Hair follicular keratinocyte (primary cell): ENCODE data around the gene DNAAF3. TPM values are rescaled to one million over a fixed set of nuclear protein-coding genes. Genes with fewer than 3 reads are reported as not detected.

Experiments
- total RNA-seq: library from RNA; depleted of rRNA; stranded (reverse); fragments of >200 nt; gene quantifications from 2 replicates; pipeline ENCODE4 v1.2.3, GENCODE V29; 2015

DNAAF3 gene
- 0.23 and 1.3 TPM in 2 replicates for total RNA-seq

DNA sequence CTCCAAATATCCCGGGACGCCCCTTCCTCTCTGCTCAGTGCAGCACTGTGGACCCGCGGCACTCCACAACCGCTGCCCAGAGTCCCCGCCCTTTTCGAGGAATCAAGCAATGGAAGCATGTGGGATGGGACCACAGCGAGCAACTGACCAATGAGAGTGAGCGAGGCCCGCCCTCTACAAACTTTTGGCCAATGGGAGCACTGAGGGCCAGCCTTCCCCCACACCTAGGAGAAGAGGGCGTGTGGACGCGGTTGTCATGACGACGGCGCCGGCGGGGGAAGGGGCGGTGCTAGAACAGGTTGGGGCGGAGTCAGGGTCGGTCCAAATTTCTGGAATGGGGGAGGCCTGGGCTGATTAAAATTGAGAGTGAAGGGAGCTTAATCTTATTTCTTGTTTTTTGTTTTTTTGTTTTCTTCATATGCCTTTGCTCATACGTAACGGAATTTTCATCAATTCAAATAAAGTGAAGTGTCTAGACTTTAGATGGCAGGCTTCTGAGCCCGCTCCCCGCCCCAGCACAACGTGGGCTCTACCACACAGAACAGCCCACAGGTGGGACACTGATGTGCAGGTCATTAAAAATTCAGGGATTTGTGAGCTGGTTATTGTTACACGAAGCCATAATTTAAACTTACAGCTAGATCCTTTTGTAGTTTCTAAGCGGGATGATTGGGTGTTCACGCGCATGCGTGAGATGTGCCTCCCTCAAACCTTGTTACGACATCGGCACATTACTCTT is at the start of gene DNAAF3:
Gene DNAAF3 (minus strand): TSS at position 84 of the 739 bp plus-strand sequence. CDS start 200 bp downstream, outside the sequence.

DNA sequence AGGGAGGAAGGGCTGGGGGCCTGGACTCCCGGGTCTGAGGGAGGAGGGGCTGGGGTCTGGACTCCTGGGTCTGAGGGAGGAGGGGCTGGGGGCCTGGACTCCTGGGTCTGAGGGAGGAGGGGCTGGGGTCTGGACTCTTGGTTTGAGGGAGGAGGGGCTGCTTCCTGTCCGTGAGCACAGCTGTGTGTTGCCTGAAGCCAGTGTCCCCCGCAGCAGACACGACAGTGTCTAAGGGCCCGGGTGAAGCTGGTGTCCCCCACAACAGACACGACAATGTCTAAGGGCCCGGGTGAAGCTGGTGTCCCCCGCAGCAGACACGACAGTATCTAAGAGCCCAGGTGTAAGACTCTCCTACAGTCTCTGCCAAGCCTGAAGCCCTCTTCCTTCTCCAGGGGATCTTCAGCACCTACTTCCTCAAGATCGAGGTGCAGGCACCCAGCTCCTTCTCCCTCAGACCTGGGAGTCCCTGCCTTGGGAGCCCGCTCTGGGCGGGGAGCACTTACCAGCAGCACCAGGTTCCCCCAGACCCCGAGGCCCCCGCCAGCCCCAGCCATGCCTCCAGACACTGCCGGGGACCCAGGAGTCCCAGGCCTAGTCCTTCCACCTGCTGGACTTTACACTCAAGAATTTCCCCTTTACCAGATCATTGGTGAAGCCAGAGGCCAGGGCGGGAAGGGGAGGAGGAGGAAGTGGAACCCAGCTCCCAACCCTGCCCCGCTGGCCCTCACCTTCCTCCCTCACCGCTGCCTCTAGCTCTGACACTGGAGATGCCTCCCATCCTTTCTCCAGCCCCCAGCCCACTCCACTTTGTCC is 42.7 kb upstream of the DNAAF3 start, which contains the start of gene PTPRH:
Gene PTPRH (minus strand): TSS at position 622 of the 813 bp plus-strand sequence. CDS start 68 bp downstream, at position 554.

DNA sequence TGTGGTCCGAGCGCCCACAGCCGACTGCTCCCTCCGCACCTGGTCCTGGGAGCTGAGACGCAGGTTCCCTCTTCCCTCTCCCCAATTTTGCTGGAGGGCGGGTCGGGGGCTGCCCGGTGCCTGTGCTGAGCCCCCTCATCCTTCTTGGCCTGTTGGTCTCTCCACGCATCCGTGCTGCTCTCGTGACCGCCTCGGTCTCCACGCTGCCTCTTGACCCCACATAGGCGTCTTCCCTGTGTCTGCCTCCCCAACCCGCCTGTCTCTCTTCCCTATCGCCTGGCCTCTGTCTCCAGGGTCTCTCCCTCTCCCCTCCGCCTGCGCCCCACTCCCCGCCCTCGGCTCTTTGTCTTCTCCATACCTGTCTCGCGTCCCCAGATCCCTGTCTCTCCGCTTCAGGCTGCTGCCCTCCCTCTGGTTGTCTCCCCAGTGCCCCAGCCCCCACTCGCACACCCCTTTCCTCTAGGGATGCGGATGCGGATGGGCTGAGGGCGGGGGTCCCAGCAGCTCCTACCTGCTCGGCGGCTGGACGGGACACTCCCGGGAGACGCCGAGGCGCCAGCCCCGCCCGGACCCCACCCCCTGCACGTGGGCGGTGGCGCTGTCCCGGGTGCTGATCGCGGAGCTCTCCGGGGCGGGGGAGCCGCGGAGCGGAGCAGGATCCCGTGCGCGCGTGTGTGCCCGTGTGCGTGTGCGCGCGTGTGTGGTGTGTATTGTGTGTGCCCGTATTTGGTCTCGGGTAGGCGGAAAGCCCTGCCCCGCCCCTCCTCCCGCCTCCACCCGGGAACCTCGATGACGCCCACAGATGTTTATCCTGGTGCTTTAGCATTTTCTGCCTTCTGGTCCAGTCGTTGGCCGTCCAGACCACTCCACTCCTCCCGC is 13.4 kb upstream of the DNAAF3 start, which contains the start of gene SYT5:
Gene SYT5 (minus strand): TSS at position 684 of the 879 bp plus-strand sequence. CDS start 1,248 bp downstream, outside the sequence.

DNA sequence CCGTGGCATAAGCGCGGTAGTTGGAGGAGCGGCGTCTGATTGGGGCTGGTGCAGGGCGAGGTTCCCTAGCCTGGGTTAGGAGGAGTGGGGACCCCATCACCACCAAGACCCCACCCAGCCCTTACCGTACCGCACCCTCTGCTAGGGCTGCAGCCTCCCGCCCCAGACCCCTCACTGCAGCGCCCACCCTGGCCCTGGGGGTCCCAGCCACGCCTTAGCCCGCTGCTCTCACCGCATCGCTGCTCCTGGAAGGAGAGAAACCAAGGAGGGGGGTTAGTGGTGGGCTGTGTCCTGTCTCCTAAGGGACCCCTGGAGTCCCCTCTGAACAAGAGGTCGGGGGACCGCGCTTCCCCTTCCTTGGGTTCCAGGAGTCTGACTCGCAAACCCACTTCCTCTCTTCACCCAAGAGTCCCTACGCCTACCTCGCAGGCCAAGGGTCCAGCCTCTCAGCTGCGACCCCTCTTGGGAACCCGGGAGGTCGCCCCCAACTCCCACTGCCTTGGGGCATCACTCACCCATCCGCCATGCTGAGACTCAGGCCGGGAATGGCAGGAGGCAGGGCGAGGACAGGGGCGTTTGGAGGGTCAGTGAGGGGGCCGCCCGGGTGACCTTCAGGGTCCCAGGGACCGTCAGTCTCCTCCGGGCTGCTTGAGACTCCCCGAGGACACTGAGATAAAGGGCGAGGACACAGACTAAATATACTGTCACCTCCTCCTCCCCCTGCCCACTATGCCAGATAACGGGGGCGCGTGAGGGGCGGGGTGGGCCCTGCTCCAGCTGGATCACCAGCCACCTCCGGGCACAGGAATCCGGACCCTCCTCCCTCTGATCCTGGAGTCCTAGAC is 9.1 kb downstream of the DNAAF3 start, which contains the start of gene TNNI3:
Gene TNNI3 (minus strand): TSS at position 669 of the 845 bp plus-strand sequence. CDS start 143 bp downstream, at position 526.

DNA sequence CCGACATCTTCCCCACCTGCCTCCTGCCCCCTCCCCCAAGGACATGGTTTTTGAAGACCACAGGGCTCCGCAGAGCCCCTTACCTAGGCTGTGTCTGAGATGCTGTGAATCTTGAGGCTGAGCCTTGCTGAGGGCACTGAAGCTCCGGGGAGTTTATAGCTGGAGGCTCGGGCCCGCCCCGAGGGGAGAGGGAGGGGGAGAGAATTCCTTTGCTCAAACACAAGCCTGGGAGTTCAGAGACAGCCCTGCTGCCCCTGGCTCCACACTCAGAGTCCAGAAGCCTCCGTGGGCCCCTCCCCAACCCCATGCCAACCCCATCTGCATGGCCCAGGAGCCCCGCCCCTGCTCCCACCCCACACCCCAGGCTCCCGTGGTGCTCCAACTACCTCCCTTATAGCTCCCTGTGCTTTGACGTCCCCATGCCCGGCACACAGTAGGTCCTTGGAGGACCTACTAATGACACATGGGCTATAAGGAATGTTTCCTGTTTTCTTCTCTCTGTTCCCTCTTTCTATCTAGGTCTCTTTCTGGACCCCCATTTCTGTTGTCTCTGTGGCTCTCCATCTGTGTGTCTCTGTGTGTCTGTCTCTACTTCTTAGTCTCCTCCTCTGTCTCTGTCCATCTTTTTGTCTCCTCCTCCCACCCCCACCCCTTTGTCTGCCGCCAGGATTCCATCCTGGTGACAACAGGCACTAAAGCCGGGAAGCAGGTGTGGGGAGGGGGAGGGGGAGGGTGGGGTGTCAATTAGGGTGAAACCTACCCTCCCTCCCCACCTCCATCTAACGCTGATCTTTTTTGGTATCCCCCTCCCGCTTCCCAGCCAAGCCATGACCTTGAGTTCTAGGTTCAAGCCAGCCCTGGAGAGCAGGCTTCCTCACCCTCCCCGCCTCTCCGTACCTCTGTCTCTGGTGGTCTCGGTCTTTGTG is 17.1 kb downstream of the DNAAF3 start, which contains the start of gene TNNT1:
Gene TNNT1 (minus strand): TSS at position 129 of the 926 bp plus-strand sequence. CDS start 2,049 bp downstream, outside the sequence.

GRCh38 chr19:55116859-55117662 is 49.4 kb downstream of the DNAAF3 start, which contains the start of gene PPP1R12C:
Gene PPP1R12C, minus strand, starts transcription at chr19:55117637. Its CDS starts 94 bp downstream, at chr19:55117543.

Other genes starting within 250 kb of the DNAAF3 start
- not detected in 2 replicates for gene NLRP7, start 219.1 kb downstream of the DNAAF3 start, total RNA-seq
- gene NLRP2, start 200.2 kb downstream of the DNAAF3 start, total RNA-seq: 35.5 and 39.8 TPM in 2 replicates
- gene GP6, start 128.3 kb downstream of the DNAAF3 start, total RNA-seq: not detected in 2 replicates
- 9.1 and 24.5 TPM in 2 replicates for gene RDH13, start 103.5 kb downstream of the DNAAF3 start, total RNA-seq
- gene EPS8L1, start 90.7 kb downstream of the DNAAF3 start, total RNA-seq: 28.7 and 45.1 TPM in 2 replicates
- 26.6 and 38.4 TPM in 2 replicates for gene PPP1R12C, start 49.0 kb downstream of the DNAAF3 start, total RNA-seq
- 44.4 and 145 TPM in 2 replicates for gene TNNT1, start 17.4 kb downstream of the DNAAF3 start, total RNA-seq
- gene TNNI3, start 8.9 kb downstream of the DNAAF3 start, total RNA-seq: 2.6 and 4.0 TPM in 2 replicates
- gene SYT5, start 13.7 kb upstream of the DNAAF3 start, total RNA-seq: 0.04 and 2.2 TPM in 2 replicates
- gene PTPRH, start 42.9 kb upstream of the DNAAF3 start, total RNA-seq: 0.08 and 0.57 TPM in 2 replicates
- gene TMEM86B, start 62.1 kb upstream of the DNAAF3 start, total RNA-seq: 0.95 and 1.6 TPM in 2 replicates
- 33.8 and 38.8 TPM in 2 replicates for gene PPP6R1, start 92.4 kb upstream of the DNAAF3 start, total RNA-seq
- gene HSPBP1, start 113.5 kb upstream of the DNAAF3 start, total RNA-seq: 41.6 and 79.3 TPM in 2 replicates
- 1.7 and 2.3 TPM in 2 replicates for gene BRSK1, start 117.4 kb upstream of the DNAAF3 start, total RNA-seq
- gene TMEM150B, start 158.7 kb upstream of the DNAAF3 start, total RNA-seq: not detected in 2 replicates
- gene KMT5C, start 173.3 kb upstream of the DNAAF3 start, total RNA-seq: 6.9 and 11.9 TPM in 2 replicates
- 0.42 and 0.55 TPM in 2 replicates for gene COX6B2, start 188.1 kb upstream of the DNAAF3 start, total RNA-seq
- gene GARIN5B, start 196.6 kb upstream of the DNAAF3 start, total RNA-seq: not detected in 2 replicates
- 2.9 and 7.0 TPM in 2 replicates for gene IL11, start 203.8 kb upstream of the DNAAF3 start, total RNA-seq
- not detected in 2 replicates for gene TMEM190, start 210.2 kb upstream of the DNAAF3 start, total RNA-seq
- gene TMEM238, start 217.7 kb upstream of the DNAAF3 start, total RNA-seq: 11.9 and 16.4 TPM in 2 replicates
- gene RPL28, start 219.3 kb upstream of the DNAAF3 start, total RNA-seq: 297 and 300 TPM in 2 replicates
- gene UBE2S, start 241.2 kb upstream of the DNAAF3 start, total RNA-seq: 107 and 271 TPM in 2 replicates